T-helper 17 cell (primary cell): ENCODE results near the gene ZP3. TPM values are rescaled to one million over a fixed set of nuclear protein-coding genes. Genes with fewer than 3 reads are reported as not detected.
"Not testable (repeated sequence)": the region's sequence is repeated elsewhere in the genome, so short reads cannot be mapped to it uniquely, and the experiment has no call there.

Experiments
- ATAC-seq: fragments of 150-1000 bp; cut with Tn5 transposase; 2 replicates; pipeline ENCODE4 v1.10.0; 2021; ENCODE audit warnings: mild to moderate bottlenecking, moderate library complexity
- DNase-seq, 3 donors: peaks; one replicate each; pipeline versions ENCODE4 v3.0.0 to v3.0.0-alpha.2; 2020 to 2021
- H3K9me3 ChIP-seq: one replicate; pipeline ENCODE4 v1.7.0; 2013; ENCODE audit warnings: low read length, mild to moderate bottlenecking; ENCODE audit not compliant: control insufficient read depth, poor library complexity, severe bottlenecking
- H3K27ac Mint-ChIP-seq: one replicate; pipeline ENCODE4 v1.8.0; 2022; ENCODE audit warnings: mild to moderate bottlenecking, moderate library complexity, mixed read lengths
- H3K27me3 Mint-ChIP-seq: one replicate; pipeline ENCODE4 v1.8.0; 2022; ENCODE audit warnings: mixed read lengths
- H3K36me3 Mint-ChIP-seq: one replicate; pipeline ENCODE4 v1.8.0; 2022; ENCODE audit warnings: low read depth, mixed read lengths
- H3K4me1 Mint-ChIP-seq: one replicate; pipeline ENCODE4 v1.8.0; 2022; ENCODE audit warnings: mild to moderate bottlenecking, mixed read lengths
- H3K4me3 Mint-ChIP-seq: one replicate; pipeline ENCODE4 v1.8.0; 2022; ENCODE audit warnings: mild to moderate bottlenecking, moderate library complexity, mixed read lengths
- total RNA-seq, 4 donors: library from RNA in 2 of 4; stranded (reverse) in 2 of 4; gene quantifications; one replicate each; pipeline ENCODE4 v1.2.3 and lab custom pipeline; 2022 to 2026

The ZP3 gene
- 1 to 10 TPM; 6.1 to 9.9 TPM for total RNA-seq
- total RNA-seq (lab: John Stamatoyannopoulos, UW): 0.58 to 1.1 reads per million in 2 donors

GRCh38 chr7:76424413-76425111, at the start of gene ZP3:
Gene ZP3 (plus strand): TSS chr7:76424950. CDS start chr7:76424965, 15 bp downstream.
- Mint-ChIP-seq H3K4me3 (no peak within 1 kb of the TSS), H3K36me3 (no peaks in the 10 kb centered on the region), H3K4me1 (peaks cover 15% of the 10 kb centered on the region), H3K27ac (peak within 1 kb of the TSS; percentile 6), H3K27me3 (peaks cover 7% of the 10 kb centered on the region)
- DNase-seq (no peak), ATAC-seq (peak; percentile 75)
- no peaks in the 10 kb centered on the region for H3K9me3 ChIP-seq

GRCh38 chr7:76375251-76375650, 49.5 kb upstream of the ZP3 start:
- H3K9me3 ChIP-seq: no peaks in the 10 kb centered on the region
- H3K4me3 Mint-ChIP-seq: no peak overlapping the region
- no peaks in the 10 kb centered on the region for H3K36me3 Mint-ChIP-seq
- ATAC-seq: no peak
- H3K27me3 Mint-ChIP-seq: peaks cover 14% of the 10 kb centered on the region
- H3K27ac Mint-ChIP-seq: no peak overlapping the region
- peaks cover 6% of the 10 kb centered on the region for H3K4me1 Mint-ChIP-seq
- DNase-seq: no peak

GRCh38 chr7:76377186-76377918, 47.4 kb upstream of the ZP3 start:
- ATAC-seq: no peak
- H3K27me3 Mint-ChIP-seq: peaks cover 10% of the 10 kb centered on the region

GRCh38 chr7:76380623-76380966, 44.2 kb upstream of the ZP3 start:
- H3K36me3 Mint-ChIP-seq: no peaks in the 10 kb centered on the region
- H3K27ac Mint-ChIP-seq: no peak overlapping the region
- H3K9me3 ChIP-seq: no peaks in the 10 kb centered on the region
- peaks cover 2% of the 10 kb centered on the region for H3K4me1 Mint-ChIP-seq
- ATAC-seq: no peak
- no peak for DNase-seq
- peak overlapping the region; percentile 76 for H3K4me3 Mint-ChIP-seq
- H3K27me3 Mint-ChIP-seq: no peaks in the 10 kb centered on the region

More at GRCh38 chr7:76377186-76377918, 47.4 kb upstream of the ZP3 start:
- Mint-ChIP-seq H3K4me3 (no peak overlapping the region), H3K4me1 (peaks cover 4% of the 10 kb centered on the region), H3K36me3 (no peaks in the 10 kb centered on the region), H3K27ac (no peak overlapping the region)
- no peaks in the 10 kb centered on the region for H3K9me3 ChIP-seq
- no peak for DNase-seq

- DNase-seq (no peak), ATAC-seq (no peak)
- Mint-ChIP-seq H3K27ac (no peak overlapping the region), H3K36me3 (no peaks in the 10 kb centered on the region), H3K27me3 (no peaks in the 10 kb centered on the region), H3K4me3 (no peak overlapping the region), H3K4me1 (peaks cover 2% of the 10 kb centered on the region)
- no peaks in the 10 kb centered on the region for H3K9me3 ChIP-seq
These were observed 42.9 kb upstream of the ZP3 start for GRCh38 chr7:76381814-76382213.

GRCh38 chr7:76383089-76383944, 41.4 kb upstream of the ZP3 start:
- H3K27me3 Mint-ChIP-seq: no peaks in the 10 kb centered on the region
- H3K4me1 Mint-ChIP-seq: peaks cover 2% of the 10 kb centered on the region
- H3K9me3 ChIP-seq: no peaks in the 10 kb centered on the region
- H3K4me3 Mint-ChIP-seq: no peak overlapping the region
- no peak overlapping the region for H3K27ac Mint-ChIP-seq
- H3K36me3 Mint-ChIP-seq: no peaks in the 10 kb centered on the region
- ATAC-seq (no peak), DNase-seq (no peak)

- ATAC-seq: no peak
- no peak overlapping the region for H3K27ac Mint-ChIP-seq
These were observed 38.0 kb upstream of the ZP3 start for GRCh38 chr7:76386691-76387260.

GRCh38 chr7:76387789-76388188, 37.0 kb upstream of the ZP3 start:
- DNase-seq, H3K27ac Mint-ChIP-seq, ATAC-seq: not testable (repeated sequence)

More at GRCh38 chr7:76386691-76387260, 38.0 kb upstream of the ZP3 start:
- H3K9me3 ChIP-seq: no peaks in the 10 kb centered on the region
- no peaks in the 10 kb centered on the region for H3K36me3 Mint-ChIP-seq
- DNase-seq: no peak
- H3K27me3 Mint-ChIP-seq: no peaks in the 10 kb centered on the region
- no peak overlapping the region for H3K4me3 Mint-ChIP-seq
- no peaks in the 10 kb centered on the region for H3K4me1 Mint-ChIP-seq

GRCh38 chr7:76390092-76390491, 34.7 kb upstream of the ZP3 start:
- Mint-ChIP-seq H3K4me1 (peaks cover 6% of the 10 kb centered on the region), H3K27me3 (no peaks in the 10 kb centered on the region), H3K4me3 (no peak overlapping the region), H3K36me3 (no peaks in the 10 kb centered on the region), H3K27ac (no peak overlapping the region)
- DNase-seq (no peak), ATAC-seq (no peak)
- no peaks in the 10 kb centered on the region for H3K9me3 ChIP-seq

More at GRCh38 chr7:76387789-76388188, 37.0 kb upstream of the ZP3 start:
- not testable (repeated sequence) for H3K4me1 Mint-ChIP-seq, H3K27me3 Mint-ChIP-seq, H3K4me3 Mint-ChIP-seq, H3K9me3 ChIP-seq, H3K36me3 Mint-ChIP-seq

- no peak for DNase-seq
- Mint-ChIP-seq H3K4me1 (peaks cover 9% of the 10 kb centered on the region), H3K36me3 (no peaks in the 10 kb centered on the region), H3K4me3 (peak overlapping the region; percentile 86), H3K27ac (no peak overlapping the region), H3K27me3 (no peaks in the 10 kb centered on the region)
- peak; percentile 53 for ATAC-seq
- no peaks in the 10 kb centered on the region for H3K9me3 ChIP-seq
These were observed 32.1 kb upstream of the ZP3 start for GRCh38 chr7:76392531-76393115.

GRCh38 chr7:76393116-76394031, 31.4 kb upstream of the ZP3 start:
- Mint-ChIP-seq H3K36me3 (no peaks in the 10 kb centered on the region), H3K4me3 (peak overlapping the region; percentile 86), H3K4me1 (peaks cover 13% of the 10 kb centered on the region), H3K27me3 (no peaks in the 10 kb centered on the region), H3K27ac (no peak overlapping the region)
- no peaks in the 10 kb centered on the region for H3K9me3 ChIP-seq
- DNase-seq (peak; percentile 89 to 95 (median 91)), ATAC-seq (peak; percentile 86)

GRCh38 chr7:76394957-76395356, 29.8 kb upstream of the ZP3 start:
- H3K9me3 ChIP-seq: no peaks in the 10 kb centered on the region
- Mint-ChIP-seq H3K36me3 (no peaks in the 10 kb centered on the region), H3K4me1 (peaks cover 13% of the 10 kb centered on the region), H3K27me3 (no peaks in the 10 kb centered on the region), H3K27ac (no peak overlapping the region), H3K4me3 (peak overlapping the region; percentile 59)
- ATAC-seq (no peak), DNase-seq (no peak)
